ENCODE data around the gene SH2B3. TPM values are rescaled to one million over a fixed set of nuclear protein-coding genes. Genes with fewer than 3 reads are reported as not detected.

Gene SH2B3
- total and polyA plus RNA-seq, 2 experiments from 2014 or later: 5.5 to 11.6 TPM

GRCh38 chr12:111438481-111438880 is 32.8 kb downstream of the SH2B3 start:
- TF ChIP-seq CTCF (IDR thresholded peaks at IDR 0.05; ENCODE audit: low read depth, low read length): no peak
- Histone ChIP-seq H3K27me3 (no peaks in the 10 kb centered on the region), H3K4me3 (no peak overlapping the region), H3K9me3 (ENCODE audit: low read depth) (no peaks in the 10 kb centered on the region), H3K27ac (no peak overlapping the region), H3K36me3 (peaks cover 3% of the 10 kb centered on the region), H3K4me1 (ENCODE audit: low read depth) (no peaks in the 10 kb centered on the region)
- DNase-seq (ENCODE audit: low read depth in 1 of 2, low spot score in 1 of 2): peak in 1 of 2 donors; percentile 61

- H3K36me3 ChIP-seq: peaks cover 5% of the 10 kb centered on the region
- no peak for TF ChIP-seq CTCF (IDR thresholded peaks at IDR 0.05; ENCODE audit: low read depth, low read length)
- no peak overlapping the region for H3K4me3 ChIP-seq
- no peaks in the 10 kb centered on the region for H3K9me3 ChIP-seq (ENCODE audit: low read depth)
- no peaks in the 10 kb centered on the region for H3K4me1 ChIP-seq (ENCODE audit: low read depth)
- H3K27me3 ChIP-seq: no peaks in the 10 kb centered on the region
- DNase-seq (ENCODE audit: low read depth in 1 of 2, low spot score in 1 of 2): no peak
- H3K27ac ChIP-seq: no peak overlapping the region
Measured at GRCh38 chr12:111439657-111440151, 34.0 kb downstream of the SH2B3 start.

GRCh38 chr12:111440152-111440551 is 34.4 kb downstream of the SH2B3 start:
- H3K9me3 ChIP-seq (ENCODE audit: low read depth): no peaks in the 10 kb centered on the region
- no peak for TF ChIP-seq CTCF (IDR thresholded peaks at IDR 0.05; ENCODE audit: low read depth, low read length)
- peaks cover 1% of the 10 kb centered on the region for H3K4me1 ChIP-seq (ENCODE audit: low read depth)
- H3K27me3 ChIP-seq: no peaks in the 10 kb centered on the region
- peaks cover 5% of the 10 kb centered on the region for H3K36me3 ChIP-seq
- H3K27ac ChIP-seq: no peak overlapping the region
- DNase-seq (ENCODE audit: low read depth in 1 of 2, low spot score in 1 of 2): no peak
- H3K4me3 ChIP-seq: no peak overlapping the region

- no peak for TF ChIP-seq CTCF (IDR thresholded peaks at IDR 0.05; ENCODE audit: low read depth, low read length)
- Histone ChIP-seq H3K36me3 (peaks cover 5% of the 10 kb centered on the region), H3K27me3 (no peaks in the 10 kb centered on the region), H3K4me1 (ENCODE audit: low read depth) (peaks cover 6% of the 10 kb centered on the region), H3K4me3 (no peak overlapping the region), H3K27ac (no peak overlapping the region), H3K9me3 (ENCODE audit: low read depth) (no peaks in the 10 kb centered on the region)
- DNase-seq (ENCODE audit: low read depth in 1 of 2, low spot score in 1 of 2): no peak
Measured at GRCh38 chr12:111440631-111441030, 34.9 kb downstream of the SH2B3 start.

GRCh38 chr12:111441107-111441928 is 35.6 kb downstream of the SH2B3 start:
- H3K4me1 ChIP-seq (ENCODE audit: low read depth): peaks cover 13% of the 10 kb centered on the region
- no peak for DNase-seq (ENCODE audit: low read depth in 1 of 2, low spot score in 1 of 2)
- peaks cover 8% of the 10 kb centered on the region for H3K36me3 ChIP-seq
- H3K27me3 ChIP-seq: no peaks in the 10 kb centered on the region
- no peaks in the 10 kb centered on the region for H3K9me3 ChIP-seq (ENCODE audit: low read depth)
- no peak for TF ChIP-seq CTCF (IDR thresholded peaks at IDR 0.05; ENCODE audit: low read depth, low read length)
- no peak overlapping the region for H3K27ac ChIP-seq
- no peak overlapping the region for H3K4me3 ChIP-seq
